ENCODE results near the gene UBP1.

- TF ChIP-seq, protein P1, sequence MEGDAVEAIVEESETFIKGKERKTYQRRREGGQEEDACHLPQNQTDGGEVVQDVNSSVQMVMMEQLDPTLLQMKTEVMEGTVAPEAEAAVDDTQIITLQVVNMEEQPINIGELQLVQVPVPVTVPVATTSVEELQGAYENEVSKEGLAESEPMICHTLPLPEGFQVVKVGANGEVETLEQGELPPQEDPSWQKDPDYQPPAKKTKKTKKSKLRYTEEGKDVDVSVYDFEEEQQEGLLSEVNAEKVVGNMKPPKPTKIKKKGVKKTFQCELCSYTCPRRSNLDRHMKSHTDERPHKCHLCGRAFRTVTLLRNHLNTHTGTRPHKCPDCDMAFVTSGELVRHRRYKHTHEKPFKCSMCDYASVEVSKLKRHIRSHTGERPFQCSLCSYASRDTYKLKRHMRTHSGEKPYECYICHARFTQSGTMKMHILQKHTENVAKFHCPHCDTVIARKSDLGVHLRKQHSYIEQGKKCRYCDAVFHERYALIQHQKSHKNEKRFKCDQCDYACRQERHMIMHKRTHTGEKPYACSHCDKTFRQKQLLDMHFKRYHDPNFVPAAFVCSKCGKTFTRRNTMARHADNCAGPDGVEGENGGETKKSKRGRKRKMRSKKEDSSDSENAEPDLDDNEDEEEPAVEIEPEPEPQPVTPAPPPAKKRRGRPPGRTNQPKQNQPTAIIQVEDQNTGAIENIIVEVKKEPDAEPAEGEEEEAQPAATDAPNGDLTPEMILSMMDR (conservative IDR thresholded peaks at IDR 0.05): no peak
- TF ChIP-seq EZH2 (IDR thresholded peaks at IDR 0.05; ENCODE audit: low read depth): no peak
Measured at GRCh38 chr3:33438284-33438668, 1.9 kb downstream of the UBP1 start.

Measured in PC-9 (cell line).